ACC112 (cell line): ENCODE data around the gene BICDL1.
"Not testable (repeated sequence)": the region's sequence is repeated elsewhere in the genome, so short reads cannot be mapped to it uniquely, and the experiment has no call there.

Experiments
- H2AFZ ChIP-seq: fragments of 200-600 bp; sonication (generic); one replicate; pipeline ENCODE4 v1.6.0; 2017; ENCODE audit warnings: antibody characterized with exemption, low read length; ENCODE audit not compliant: unreplicated experiment
- H3K27ac ChIP-seq: fragments of 200-600 bp; sonication (generic); 2 replicates; pipeline ENCODE4 v1.5.1; 2014; ENCODE audit warnings: low read depth, mild to moderate bottlenecking, antibody characterized with exemption, low read length, moderate library complexity
- H3K27me3 ChIP-seq: fragments of 200-600 bp; sonication (generic); 2 replicates; pipeline ENCODE4 v1.6.1; 2014; ENCODE audit warnings: mild to moderate bottlenecking, antibody characterized with exemption, low read length, moderate library complexity, mixed read lengths; ENCODE audit not compliant: insufficient read depth
- H3K36me3 ChIP-seq: fragments of 200-600 bp; sonication (generic); 2 replicates; pipeline ENCODE4 v1.6.1; 2016; ENCODE audit warnings: mild to moderate bottlenecking, antibody characterized with exemption, low read length, moderate library complexity, mixed read lengths; ENCODE audit not compliant: insufficient read depth
- H3K4me1 ChIP-seq: fragments of 200-600 bp; sonication (generic); one replicate; pipeline ENCODE4 v1.6.1; 2016; ENCODE audit warnings: low read length, mixed read lengths; ENCODE audit not compliant: insufficient read depth, unreplicated experiment, control insufficient read depth
- H3K4me3 ChIP-seq: fragments of 200-600 bp; sonication (generic); 2 replicates; pipeline ENCODE4 v1.5.1; 2014; ENCODE audit warnings: mild to moderate bottlenecking, low read depth, low read length
- H3K79me2 ChIP-seq: fragments of 200-600 bp; sonication (generic); one replicate; pipeline ENCODE4 v1.6.0; 2016; ENCODE audit warnings: low read length; ENCODE audit not compliant: control insufficient read depth, unreplicated experiment, insufficient read depth

The BICDL1 gene

DNA sequence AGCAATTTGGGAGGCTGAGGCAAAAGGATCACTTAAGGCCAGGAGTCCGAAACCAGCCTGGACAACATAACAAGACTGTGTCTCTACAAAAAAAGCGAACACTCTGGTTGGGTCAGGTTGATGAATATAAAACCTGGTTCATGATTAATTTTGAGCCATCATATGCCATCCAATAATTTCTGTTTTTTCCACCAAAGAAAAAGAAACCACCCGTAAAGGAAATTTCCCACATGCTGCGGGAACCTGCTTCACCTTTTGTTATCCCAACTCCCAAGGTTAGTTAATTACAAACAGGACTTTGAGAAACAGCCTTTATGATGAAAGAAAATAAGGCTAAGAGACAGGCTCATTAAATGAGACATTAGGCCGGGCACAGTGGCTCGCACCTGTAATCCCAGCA lies 24.1 kb upstream of the BICDL1 start:
- H3K79me2 ChIP-seq = no peaks in the 10 kb centered on the region
- H3K4me1 ChIP-seq = no peaks in the 10 kb centered on the region
- H3K4me3 ChIP-seq = no peak overlapping the region
- H3K36me3 ChIP-seq = no peaks in the 10 kb centered on the region
- no peak overlapping the region for H3K27ac ChIP-seq
- no peak overlapping the region for H2AFZ ChIP-seq
- H3K27me3 ChIP-seq = peaks cover 48% of the 10 kb centered on the region

DNA sequence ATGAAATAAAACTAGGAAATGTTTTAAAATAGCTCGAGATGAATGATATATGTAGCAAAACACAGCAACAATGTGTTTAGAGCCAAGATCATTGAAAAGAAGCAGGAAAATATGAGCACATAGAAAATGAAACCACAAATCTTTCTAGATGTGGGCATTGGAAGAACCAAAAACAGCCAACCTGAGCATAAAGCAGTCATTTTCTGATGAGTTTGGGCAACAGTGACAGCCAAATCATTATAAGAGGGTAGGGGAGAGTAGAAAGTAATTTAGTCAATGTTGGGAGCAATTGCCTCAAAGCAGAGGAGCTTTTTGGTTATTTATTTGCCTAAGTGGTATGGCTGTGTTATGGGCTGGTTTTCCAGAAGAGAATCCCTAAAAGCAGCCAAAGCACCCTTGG lies 8.8 kb upstream of the BICDL1 start:
- Histone ChIP-seq H3K27me3 (peaks cover 68% of the 10 kb centered on the region), H3K27ac (no peak overlapping the region), H3K4me1 (no peaks in the 10 kb centered on the region), H3K4me3 (no peak overlapping the region), H2AFZ (no peak overlapping the region), H3K79me2 (no peaks in the 10 kb centered on the region), H3K36me3 (no peaks in the 10 kb centered on the region)

- H2AFZ ChIP-seq, H3K27ac ChIP-seq, H3K4me3 ChIP-seq, H3K4me1 ChIP-seq, H3K79me2 ChIP-seq, H3K36me3 ChIP-seq: not testable (repeated sequence)
- peaks cover 67% of the 10 kb centered on the region for H3K27me3 ChIP-seq
These were observed 8.3 kb upstream of the BICDL1 start for GRCh38 chr12:119980702-119981101.

GRCh38 chr12:119989361-119989730 lies 310 bp downstream of the BICDL1 start:
- peak overlapping the region; percentile 76 for H2AFZ ChIP-seq
- peaks cover 80% of the 10 kb centered on the region for H3K27me3 ChIP-seq
- H3K36me3 ChIP-seq = no peaks in the 10 kb centered on the region
- peaks cover 4% of the 10 kb centered on the region for H3K4me1 ChIP-seq
- H3K79me2 ChIP-seq = no peaks in the 10 kb centered on the region
- peak overlapping the region; percentile 75 for H3K4me3 ChIP-seq
- no peak overlapping the region for H3K27ac ChIP-seq

GRCh38 chr12:119989731-119990381 lies 820 bp downstream of the BICDL1 start:
- no peaks in the 10 kb centered on the region for H3K36me3 ChIP-seq
- no peak overlapping the region for H2AFZ ChIP-seq
- H3K79me2 ChIP-seq = no peaks in the 10 kb centered on the region
- peaks cover 79% of the 10 kb centered on the region for H3K27me3 ChIP-seq
- no peak overlapping the region for H3K27ac ChIP-seq
- peaks cover 4% of the 10 kb centered on the region for H3K4me1 ChIP-seq
- peak overlapping the region; percentile 43 for H3K4me3 ChIP-seq

GRCh38 chr12:119990382-119990874 lies 1.4 kb downstream of the BICDL1 start:
- H3K36me3 ChIP-seq = no peaks in the 10 kb centered on the region
- no peak overlapping the region for H3K27ac ChIP-seq
- H2AFZ ChIP-seq = no peak overlapping the region
- H3K79me2 ChIP-seq = no peaks in the 10 kb centered on the region
- H3K27me3 ChIP-seq = peaks cover 79% of the 10 kb centered on the region
- no peak overlapping the region for H3K4me3 ChIP-seq
- H3K4me1 ChIP-seq = peaks cover 4% of the 10 kb centered on the region

GRCh38 chr12:119992129-119992705 lies 3.2 kb downstream of the BICDL1 start:
- no peak overlapping the region for H3K27ac ChIP-seq
- no peaks in the 10 kb centered on the region for H3K36me3 ChIP-seq
- no peaks in the 10 kb centered on the region for H3K79me2 ChIP-seq

DNA sequence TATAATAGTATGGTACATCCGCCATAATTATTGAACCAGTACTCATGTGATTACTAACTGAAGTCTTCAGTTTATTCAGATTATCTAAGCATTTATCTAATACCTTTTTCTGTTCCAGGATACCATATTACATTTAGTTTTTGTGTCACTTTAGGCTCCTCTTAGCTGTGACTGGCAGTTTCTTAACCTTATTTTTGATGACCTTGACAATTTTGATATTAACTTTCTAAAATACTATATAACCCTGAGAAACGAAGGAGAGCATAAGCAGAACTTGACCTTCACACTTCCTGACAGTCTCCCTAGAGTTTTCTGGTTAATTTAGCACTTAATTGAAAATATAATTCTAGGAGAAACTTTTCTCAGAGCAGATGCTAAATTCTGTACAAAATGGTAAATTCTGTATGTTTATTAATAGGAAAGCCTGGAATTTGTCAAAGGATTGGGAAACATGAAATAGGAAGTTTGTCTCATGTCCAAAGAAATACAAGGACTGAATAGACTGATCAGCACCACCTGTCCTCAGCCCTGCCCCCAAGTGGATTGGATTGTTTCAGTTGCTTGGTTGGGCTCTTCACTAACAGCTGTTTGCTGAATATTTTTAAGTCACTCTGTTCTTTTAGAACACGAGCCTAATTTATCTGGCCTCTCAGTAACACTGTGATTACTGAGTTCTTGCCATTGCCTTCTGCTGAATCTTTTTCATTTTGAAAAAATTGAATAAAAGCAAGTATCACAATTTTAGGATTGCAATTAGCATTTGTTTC lies 6.0 kb downstream of the BICDL1 start:
- Histone ChIP-seq H3K27ac (no peak overlapping the region), H3K36me3 (no peaks in the 10 kb centered on the region), H2AFZ (no peak overlapping the region), H3K4me1 (no peaks in the 10 kb centered on the region), H3K27me3 (peaks cover 92% of the 10 kb centered on the region), H3K79me2 (no peaks in the 10 kb centered on the region), H3K4me3 (no peak overlapping the region)

More at GRCh38 chr12:119992129-119992705, 3.2 kb downstream of the BICDL1 start:
- peaks cover 77% of the 10 kb centered on the region for H3K27me3 ChIP-seq
- H2AFZ ChIP-seq = no peak overlapping the region
- peaks cover 4% of the 10 kb centered on the region for H3K4me1 ChIP-seq
- H3K4me3 ChIP-seq = no peak overlapping the region

- Histone ChIP-seq H2AFZ (no peak overlapping the region), H3K27me3 (peaks cover 89% of the 10 kb centered on the region), H3K79me2 (no peaks in the 10 kb centered on the region), H3K36me3 (no peaks in the 10 kb centered on the region), H3K27ac (no peak overlapping the region), H3K4me3 (no peak overlapping the region), H3K4me1 (no peaks in the 10 kb centered on the region)
These were observed 7.4 kb downstream of the BICDL1 start for GRCh38 chr12:119996417-119996816.

- Histone ChIP-seq H3K36me3 (no peaks in the 10 kb centered on the region), H3K4me3 (no peak overlapping the region), H2AFZ (no peak overlapping the region), H3K27me3 (peaks cover 88% of the 10 kb centered on the region), H3K27ac (no peak overlapping the region), H3K79me2 (no peaks in the 10 kb centered on the region), H3K4me1 (no peaks in the 10 kb centered on the region)
These were observed 9.6 kb downstream of the BICDL1 start for GRCh38 chr12:119998471-119999245.
